ENCODE measurements around the gene DNAJC1.
"Not testable (repeated sequence)": the region's sequence is repeated elsewhere in the genome, so short reads cannot be mapped to it uniquely, and the experiment has no call there.

Gene DNAJC1, protein sequence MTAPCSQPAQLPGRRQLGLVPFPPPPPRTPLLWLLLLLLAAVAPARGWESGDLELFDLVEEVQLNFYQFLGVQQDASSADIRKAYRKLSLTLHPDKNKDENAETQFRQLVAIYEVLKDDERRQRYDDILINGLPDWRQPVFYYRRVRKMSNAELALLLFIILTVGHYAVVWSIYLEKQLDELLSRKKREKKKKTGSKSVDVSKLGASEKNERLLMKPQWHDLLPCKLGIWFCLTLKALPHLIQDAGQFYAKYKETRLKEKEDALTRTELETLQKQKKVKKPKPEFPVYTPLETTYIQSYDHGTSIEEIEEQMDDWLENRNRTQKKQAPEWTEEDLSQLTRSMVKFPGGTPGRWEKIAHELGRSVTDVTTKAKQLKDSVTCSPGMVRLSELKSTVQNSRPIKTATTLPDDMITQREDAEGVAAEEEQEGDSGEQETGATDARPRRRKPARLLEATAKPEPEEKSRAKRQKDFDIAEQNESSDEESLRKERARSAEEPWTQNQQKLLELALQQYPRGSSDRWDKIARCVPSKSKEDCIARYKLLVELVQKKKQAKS

GRCh38 chr10:22003177-22003963, at the start of gene DNAJC1:
DNAJC1 (minus strand) TSS chr10:22003730; CDS start chr10:22003434, 296 bp downstream.
- DNase-seq (ENCODE audit: low read depth in 2 of 2) = peak; percentile 95 to 98

- no peak for DNase-seq (ENCODE audit: low read depth in 2 of 2)
Observed at GRCh38 chr10:22053048-22053447, 49.5 kb upstream of the DNAJC1 start.

DNA sequence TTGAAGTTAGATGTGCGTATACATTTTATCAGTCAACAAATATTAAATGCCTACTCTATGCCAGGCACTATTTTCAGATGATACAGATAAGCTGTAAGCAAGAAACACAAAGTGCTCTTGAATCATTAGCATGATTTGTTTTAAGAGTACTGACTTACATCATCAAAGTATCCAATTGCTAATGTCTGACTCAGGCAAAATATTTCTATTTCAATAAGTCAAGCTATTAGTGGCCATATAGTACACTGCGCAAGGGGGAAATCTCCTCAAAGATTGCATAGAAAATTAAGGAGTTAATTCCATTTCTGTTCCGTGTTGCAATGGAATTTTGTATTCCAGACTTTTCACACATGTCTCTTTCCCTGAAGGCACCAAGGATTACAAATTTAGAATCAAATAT, 46.1 kb upstream of the DNAJC1 start:
- DNase-seq (ENCODE audit: low read depth in 2 of 2) = no peak

GRCh38 chr10:22047812-22048211, 44.3 kb upstream of the DNAJC1 start:
- DNase-seq (ENCODE audit: low read depth in 2 of 2) = no peak

- no peak for DNase-seq (ENCODE audit: low read depth in 2 of 2)
Observed at GRCh38 chr10:22043327-22043633, 39.8 kb upstream of the DNAJC1 start.

GRCh38 chr10:22042557-22043326, 39.2 kb upstream of the DNAJC1 start:
- no peak for DNase-seq (ENCODE audit: low read depth in 2 of 2)

- DNase-seq (ENCODE audit: low read depth in 2 of 2) = no peak
Observed at GRCh38 chr10:22034333-22034732, 30.8 kb upstream of the DNAJC1 start.

DNA sequence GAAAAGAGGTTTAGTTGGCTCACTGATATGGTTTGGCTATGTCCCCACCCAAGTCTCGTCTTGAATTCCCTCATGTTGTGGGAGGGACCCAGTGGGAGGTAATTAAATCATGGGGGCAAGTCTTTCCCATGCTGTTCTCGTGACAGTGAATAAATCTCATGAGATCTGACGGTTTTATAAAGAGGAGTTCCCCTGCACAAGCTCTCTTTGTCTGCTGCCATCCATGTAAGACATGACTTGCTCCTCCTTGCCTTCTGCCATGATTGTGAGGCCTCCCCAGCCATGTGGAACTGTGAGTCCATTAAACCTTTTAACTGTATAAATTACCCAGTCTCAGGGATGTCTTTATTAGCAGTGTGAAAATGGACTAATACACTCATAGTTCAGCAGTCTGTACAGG, 28.7 kb upstream of the DNAJC1 start:
- not testable (repeated sequence) for DNase-seq (ENCODE audit: low read depth in 2 of 2)

- no peak for DNase-seq (ENCODE audit: low read depth in 2 of 2)
Observed at GRCh38 chr10:22030421-22030820, 26.9 kb upstream of the DNAJC1 start.

DNA sequence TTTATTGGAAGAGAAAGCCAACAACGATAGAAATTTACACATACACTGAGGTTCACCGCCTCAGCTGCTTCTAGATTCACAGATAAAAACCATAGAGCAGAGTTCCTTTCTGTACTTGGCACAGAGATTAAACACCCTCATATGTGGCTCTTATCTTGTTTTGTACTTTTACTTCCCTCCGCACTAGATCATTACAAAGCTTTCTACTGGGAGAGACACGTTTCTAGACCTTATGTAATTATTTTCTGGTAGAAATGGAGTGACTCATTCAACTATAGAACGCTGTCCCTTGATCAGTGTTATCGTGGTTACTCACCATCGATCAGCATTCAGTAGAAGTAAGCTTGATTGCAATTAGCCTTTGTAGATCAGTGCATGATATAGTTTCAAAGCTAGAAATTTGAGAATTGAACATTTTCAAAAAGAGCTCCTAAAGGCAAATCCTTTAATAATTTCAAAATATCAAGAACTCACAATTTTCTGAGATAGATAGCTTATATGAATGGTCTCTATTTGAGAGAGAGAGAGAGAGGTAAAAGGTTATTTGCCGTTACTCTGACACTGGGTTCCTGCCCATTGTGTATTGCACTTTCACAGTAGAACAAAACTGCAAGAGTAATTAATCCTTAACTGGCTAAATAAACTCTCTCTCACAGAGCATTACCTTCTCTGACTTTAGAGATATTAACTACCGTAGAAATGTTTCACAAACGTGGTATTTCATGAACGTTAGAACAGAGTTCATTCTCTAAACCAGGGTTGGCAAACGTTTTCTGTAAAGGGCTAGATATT, 26.1 kb upstream of the DNAJC1 start:
- no peak for DNase-seq (ENCODE audit: low read depth in 2 of 2)

DNA sequence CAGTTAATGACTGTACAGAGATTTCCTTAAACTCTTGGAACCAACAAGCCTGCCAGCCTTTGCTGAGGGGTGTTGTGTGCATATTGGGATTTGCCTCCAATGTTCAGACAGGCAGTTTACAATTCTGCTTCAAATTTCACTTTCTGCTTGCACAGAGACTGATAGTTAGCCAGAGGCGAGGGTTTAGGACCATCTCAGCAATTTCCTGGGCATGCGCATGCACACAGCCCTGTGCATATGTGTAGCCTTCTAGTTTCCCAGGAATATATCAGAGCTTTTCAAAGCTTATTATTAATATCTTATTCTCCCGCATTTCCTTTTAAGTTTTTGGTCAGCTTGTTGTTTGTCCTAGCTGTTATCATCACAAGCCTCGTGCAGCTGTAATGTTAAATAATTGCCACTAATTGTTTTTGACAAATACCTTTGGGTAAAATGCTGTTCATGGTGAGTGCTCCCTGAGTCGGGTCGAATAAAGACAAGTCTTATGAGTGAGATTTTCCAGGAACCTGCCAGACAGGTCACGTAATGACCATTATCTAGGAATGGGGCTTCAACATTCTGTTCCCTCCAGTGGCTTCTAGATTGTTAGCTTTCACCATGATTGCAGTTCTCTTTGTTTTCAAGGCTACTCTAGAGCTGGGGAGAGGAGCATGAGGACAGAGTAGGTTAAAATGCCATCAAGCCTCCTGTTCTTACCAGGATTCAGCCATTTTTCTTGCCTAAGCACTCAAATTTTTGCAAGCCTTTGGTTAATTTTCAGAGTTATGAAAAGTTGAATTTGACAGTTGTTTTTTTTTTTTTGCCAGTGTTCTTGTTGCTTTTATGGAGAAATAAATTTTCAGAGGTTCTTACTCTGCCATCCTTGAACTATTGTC, 24.1 kb upstream of the DNAJC1 start:
- no peak for DNase-seq (ENCODE audit: low read depth in 2 of 2)

- no peak for DNase-seq (ENCODE audit: low read depth in 2 of 2)
Observed at GRCh38 chr10:22026287-22026686, 22.8 kb upstream of the DNAJC1 start.

GRCh38 chr10:22023508-22023907, 20.0 kb upstream of the DNAJC1 start:
- no peak for DNase-seq (ENCODE audit: low read depth in 2 of 2)

DNA sequence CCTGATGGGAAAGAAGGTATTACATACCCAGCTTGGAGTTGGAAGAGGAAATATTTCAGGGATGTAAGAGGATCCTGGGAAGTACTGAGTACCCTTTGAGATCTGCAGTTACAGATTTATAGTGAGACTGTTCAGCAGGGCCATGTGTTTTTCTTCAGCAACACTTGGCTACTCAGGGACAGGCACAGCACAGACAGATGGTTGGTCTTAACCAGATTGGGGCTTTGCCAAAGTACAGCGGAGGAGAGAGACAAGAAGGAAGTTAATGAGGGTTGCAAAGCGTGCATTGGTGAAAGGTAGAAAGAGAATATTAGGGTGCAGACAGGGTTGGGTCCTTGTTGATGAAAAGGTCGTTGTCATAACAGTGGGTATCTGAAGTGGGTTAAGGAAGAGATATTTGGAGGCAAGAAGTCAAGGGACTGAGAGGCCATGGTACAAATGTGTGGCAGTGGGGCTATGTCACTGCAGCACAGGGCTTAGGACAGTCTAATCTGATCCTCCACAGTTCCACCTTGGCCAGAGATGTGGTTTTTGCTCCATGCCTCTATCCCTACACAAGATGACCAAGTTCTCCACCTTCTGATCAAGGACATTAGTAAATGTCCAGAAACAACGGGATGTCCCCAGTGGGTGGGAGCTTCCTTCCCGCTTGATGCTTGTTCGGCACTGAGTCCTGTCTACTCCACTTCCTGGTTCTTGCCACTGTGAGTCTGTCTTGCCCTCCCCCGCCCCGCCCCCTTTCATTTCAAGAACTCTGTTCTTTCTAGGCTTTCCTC, 18.9 kb upstream of the DNAJC1 start:
- DNase-seq (ENCODE audit: low read depth in 2 of 2) = peak in 1 of 2 donors; percentile 46

- DNase-seq (ENCODE audit: low read depth in 2 of 2) = not testable (repeated sequence)
Observed at GRCh38 chr10:22021144-22021543, 17.6 kb upstream of the DNAJC1 start.

- DNase-seq (ENCODE audit: low read depth in 2 of 2) = no peak
Observed at GRCh38 chr10:22017283-22018020, 13.9 kb upstream of the DNAJC1 start.

DNA sequence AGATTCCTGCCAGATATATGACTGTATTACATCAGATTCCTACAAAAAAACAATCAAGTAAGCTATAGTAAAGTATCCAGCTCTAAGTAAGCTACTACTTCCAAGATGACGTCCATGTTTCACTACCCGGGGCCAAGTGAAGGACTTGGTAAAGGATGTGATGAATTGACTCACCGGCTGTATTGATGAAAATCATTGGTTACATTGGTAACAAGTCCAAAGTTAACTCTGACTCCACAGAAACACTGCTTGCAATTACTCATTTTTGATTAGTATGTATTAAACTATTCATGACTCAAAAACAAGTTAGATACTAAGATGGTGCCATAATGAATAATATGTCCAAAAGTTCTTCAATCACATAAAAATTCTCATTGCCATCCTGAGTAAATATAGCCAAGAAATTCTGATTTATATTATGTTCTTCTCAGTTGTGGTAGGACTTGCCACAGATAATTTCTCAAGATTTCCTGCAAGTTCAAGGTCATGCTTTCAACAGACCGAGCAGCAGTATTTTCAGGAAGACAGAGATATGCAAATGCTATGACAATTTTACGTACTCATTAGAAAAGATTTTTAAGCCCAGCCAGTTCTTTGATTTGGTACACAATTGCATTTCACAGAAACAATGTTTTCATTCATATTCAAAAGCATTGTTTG, 12.6 kb upstream of the DNAJC1 start:
- no peak for DNase-seq (ENCODE audit: low read depth in 2 of 2)

DNA sequence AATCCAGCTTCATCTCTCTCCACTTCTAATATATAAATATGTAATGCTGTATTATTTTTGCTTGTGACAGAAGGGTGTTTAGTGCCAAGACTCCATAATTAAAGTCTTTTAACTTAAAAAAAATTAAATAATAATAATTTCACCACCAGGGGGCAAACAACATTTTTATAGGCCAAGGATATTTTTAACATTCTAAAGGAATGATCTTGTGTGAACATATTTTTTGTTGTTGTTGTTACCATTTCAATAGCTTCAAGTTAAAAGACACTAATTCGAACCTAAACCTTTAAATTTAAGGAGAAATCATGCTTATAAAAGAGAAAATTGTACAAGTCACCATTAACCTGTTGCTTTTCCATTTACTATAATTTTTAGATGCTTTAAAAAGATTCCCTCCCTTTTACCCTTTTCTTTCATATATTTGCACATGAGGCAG, 7.5 kb upstream of the DNAJC1 start:
- DNase-seq (ENCODE audit: low read depth in 2 of 2) = no peak

Data from stimulated activated CD4-positive, alpha-beta T cell treated with anti-CD3 and anti-CD28 coated beads, Interleukin-15, amount 100 ng/mL, for 48 hours (primary cell).